Panc1 (cell line): Measurements from ENCODE around the gene CACNA2D3. TPM values are rescaled to one million over a fixed set of nuclear protein-coding genes. Genes with fewer than 3 reads are reported as not detected.

ENCODE experiments used
- ATAC-seq: fragments of 200-7000 bp; cut with Tn5 transposase; 2 replicates; pipeline ENCODE4 v1.9.1; 2020; ENCODE audit warnings: mild to moderate bottlenecking, moderate library complexity
- BruUV-seq: library from RNA; stranded (reverse); fragments of 400-500 nt; replicated peaks from 2 replicates; lab custom pipeline; 2021; lab: Mats Ljungman, UMichigan
- CTCF ChIA-PET: fragments of 300-600 bp; sonication (Branson Sonifier 250); formaldehyde crosslinking; loops from one replicate; lab custom pipeline; 2022; ENCODE audit warnings: antibody characterized with exemption; lab: Charles Lee
- POLR2A ChIA-PET: fragments of 300-600 bp; sonication (Branson Sonifier 250); formaldehyde crosslinking; loops from one replicate; lab custom pipeline; 2022; ENCODE audit warnings: antibody characterized with exemption; lab: Charles Lee
- DNase-seq: peaks from one replicate; pipeline ENCODE4 v3.0.0-alpha.2; 2010; ENCODE audit warnings: low read depth, low spot score
- H3K27ac ChIP-seq: 2 replicates; pipeline ENCODE4 v1.5.1; 2011; ENCODE audit warnings: mild to moderate bottlenecking, low read length, inconsistent platforms
- H3K27me3 ChIP-seq: fragments of 200-500 bp; sonication (Bioruptor generic); 2 replicates; pipeline ENCODE4 v1.6.0; 2014; ENCODE audit warnings: low read length, inconsistent platforms; ENCODE audit not compliant: control insufficient read depth, insufficient read depth
- H3K36me3 ChIP-seq: fragments of 200-500 bp; sonication (Bioruptor generic); 2 replicates; pipeline ENCODE4 v1.5.1; 2014; ENCODE audit warnings: inconsistent platforms, mild to moderate bottlenecking, low read length, moderate library complexity; ENCODE audit not compliant: control insufficient read depth, insufficient read depth
- H3K4me1 ChIP-seq: 2 replicates; pipeline ENCODE4 v1.5.1; 2011; ENCODE audit warnings: inconsistent platforms, mild to moderate bottlenecking, low read length, moderate library complexity; ENCODE audit not compliant: control insufficient read depth, insufficient read depth
- H3K4me3 ChIP-seq, 2 experiments: 2 replicates each; pipeline ENCODE4 v1.5.1; 2011 to 2012; ENCODE audit warnings: low read depth in 2 of 2, low read length in 2 of 2, mild to moderate bottlenecking in 2 of 2, inconsistent platforms in 1 of 2, moderate library complexity in 1 of 2
- H3K9me3 ChIP-seq: fragments of 200-500 bp; sonication (Bioruptor generic); 2 replicates; pipeline ENCODE4 v1.5.1; 2014; ENCODE audit warnings: low read depth, mild to moderate bottlenecking, inconsistent platforms, low read length, moderate library complexity; ENCODE audit not compliant: control insufficient read depth, insufficient read depth
- POLR2AphosphoS5 ChIP-seq: IDR thresholded peaks from 2 replicates; pipeline ENCODE4 v1.6.1; 2012; ENCODE audit warnings: mild to moderate bottlenecking, low read depth, low read length, moderate library complexity
- SIN3A ChIP-seq: IDR thresholded peaks from 2 replicates; pipeline ENCODE4 v1.6.1; 2012; ENCODE audit warnings: low read depth, mild to moderate bottlenecking, low read length, moderate library complexity, borderline replicate concordance; ENCODE audit not compliant: insufficient read depth
- TCF7L2 ChIP-seq: IDR thresholded peaks from 2 replicates; pipeline ENCODE4 v1.6.1; 2011; ENCODE audit warnings: mild to moderate bottlenecking, low read depth, low read length, inconsistent platforms
- in situ Hi-C: cut with HindIII; loops from 2 replicates; pipeline ENCODE4 v1.10.0; 2016; ENCODE audit warnings: low sequenced_read_pairs, low pct_unique_long_range_greater_than_20kb
- intact Hi-C: fragments of 100-400 bp; cut with micrococcal nuclease; formaldehyde crosslinking; loops from one replicate; pipeline ENCODE4 v1.10.0; 2022; ENCODE audit not compliant: unreplicated experiment
- total RNA-seq: library from RNA; stranded (reverse); gene quantifications from one replicate; pipeline ENCODE4 v1.2.1, GENCODE V29; 2021; ENCODE audit not compliant: unreplicated experiment
- TF ChIP-seq, protein P1 (sequence below): fragments of 450-650 bp; IDR thresholded peaks from 2 replicates; pipeline ENCODE4 v1.5.1; 2017; ENCODE audit warnings: mild to moderate bottlenecking
- TF ChIP-seq, protein P2 (sequence below), 2 experiments: IDR thresholded peaks; 2 replicates each; pipeline ENCODE4 v1.6.1; 2011 to 2012; ENCODE audit warnings: low read depth in 2 of 2, control low read depth in 1 of 2, low read length in 1 of 2, mild to moderate bottlenecking in 1 of 2, moderate library complexity in 1 of 2; ENCODE audit not compliant: insufficient read depth in 1 of 2

Gene CACNA2D3
- total RNA-seq, 1 experiment from 2014 or later: 0.41 TPM

DNA sequence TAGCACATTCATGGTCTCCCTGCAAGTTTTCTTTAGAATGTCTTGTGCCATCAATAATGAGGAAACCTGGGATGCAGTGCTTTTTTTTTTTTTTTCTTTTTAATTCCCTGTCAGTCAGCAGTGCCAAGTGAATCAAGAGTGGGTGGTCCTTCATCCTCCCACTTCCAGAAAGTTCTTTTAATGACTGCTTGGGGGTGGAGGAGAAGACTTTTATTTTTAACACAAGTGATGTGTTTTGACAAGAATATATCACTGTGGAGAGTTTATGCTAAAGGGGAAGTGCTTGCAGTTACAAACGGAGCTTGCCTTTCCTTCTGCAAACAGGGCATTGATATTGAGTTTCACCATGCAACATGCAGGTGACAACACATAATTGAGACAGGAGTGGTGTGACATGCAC, 69.7 kb downstream of the CACNA2D3 start:
- in situ Hi-C loops (no loop called here), intact Hi-C loops (no loop called here)
- POLR2A ChIA-PET: no interaction called here
- Histone ChIP-seq H3K4me3 (no peak overlapping the region), H3K9me3 (no peaks in the 10 kb centered on the region), H3K4me1 (no peaks in the 10 kb centered on the region), H3K27me3 (no peaks in the 10 kb centered on the region), H3K27ac (no peak overlapping the region), H3K36me3 (no peaks in the 10 kb centered on the region)
- DNase-seq (no peak), ATAC-seq (no peak)
- TF ChIP-seq POLR2AphosphoS5 (no peak), SIN3A (no peak), TCF7L2 (no peak)
- TF ChIP-seq, protein P1, sequence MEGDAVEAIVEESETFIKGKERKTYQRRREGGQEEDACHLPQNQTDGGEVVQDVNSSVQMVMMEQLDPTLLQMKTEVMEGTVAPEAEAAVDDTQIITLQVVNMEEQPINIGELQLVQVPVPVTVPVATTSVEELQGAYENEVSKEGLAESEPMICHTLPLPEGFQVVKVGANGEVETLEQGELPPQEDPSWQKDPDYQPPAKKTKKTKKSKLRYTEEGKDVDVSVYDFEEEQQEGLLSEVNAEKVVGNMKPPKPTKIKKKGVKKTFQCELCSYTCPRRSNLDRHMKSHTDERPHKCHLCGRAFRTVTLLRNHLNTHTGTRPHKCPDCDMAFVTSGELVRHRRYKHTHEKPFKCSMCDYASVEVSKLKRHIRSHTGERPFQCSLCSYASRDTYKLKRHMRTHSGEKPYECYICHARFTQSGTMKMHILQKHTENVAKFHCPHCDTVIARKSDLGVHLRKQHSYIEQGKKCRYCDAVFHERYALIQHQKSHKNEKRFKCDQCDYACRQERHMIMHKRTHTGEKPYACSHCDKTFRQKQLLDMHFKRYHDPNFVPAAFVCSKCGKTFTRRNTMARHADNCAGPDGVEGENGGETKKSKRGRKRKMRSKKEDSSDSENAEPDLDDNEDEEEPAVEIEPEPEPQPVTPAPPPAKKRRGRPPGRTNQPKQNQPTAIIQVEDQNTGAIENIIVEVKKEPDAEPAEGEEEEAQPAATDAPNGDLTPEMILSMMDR: no peak
- TF ChIP-seq, protein P2, sequence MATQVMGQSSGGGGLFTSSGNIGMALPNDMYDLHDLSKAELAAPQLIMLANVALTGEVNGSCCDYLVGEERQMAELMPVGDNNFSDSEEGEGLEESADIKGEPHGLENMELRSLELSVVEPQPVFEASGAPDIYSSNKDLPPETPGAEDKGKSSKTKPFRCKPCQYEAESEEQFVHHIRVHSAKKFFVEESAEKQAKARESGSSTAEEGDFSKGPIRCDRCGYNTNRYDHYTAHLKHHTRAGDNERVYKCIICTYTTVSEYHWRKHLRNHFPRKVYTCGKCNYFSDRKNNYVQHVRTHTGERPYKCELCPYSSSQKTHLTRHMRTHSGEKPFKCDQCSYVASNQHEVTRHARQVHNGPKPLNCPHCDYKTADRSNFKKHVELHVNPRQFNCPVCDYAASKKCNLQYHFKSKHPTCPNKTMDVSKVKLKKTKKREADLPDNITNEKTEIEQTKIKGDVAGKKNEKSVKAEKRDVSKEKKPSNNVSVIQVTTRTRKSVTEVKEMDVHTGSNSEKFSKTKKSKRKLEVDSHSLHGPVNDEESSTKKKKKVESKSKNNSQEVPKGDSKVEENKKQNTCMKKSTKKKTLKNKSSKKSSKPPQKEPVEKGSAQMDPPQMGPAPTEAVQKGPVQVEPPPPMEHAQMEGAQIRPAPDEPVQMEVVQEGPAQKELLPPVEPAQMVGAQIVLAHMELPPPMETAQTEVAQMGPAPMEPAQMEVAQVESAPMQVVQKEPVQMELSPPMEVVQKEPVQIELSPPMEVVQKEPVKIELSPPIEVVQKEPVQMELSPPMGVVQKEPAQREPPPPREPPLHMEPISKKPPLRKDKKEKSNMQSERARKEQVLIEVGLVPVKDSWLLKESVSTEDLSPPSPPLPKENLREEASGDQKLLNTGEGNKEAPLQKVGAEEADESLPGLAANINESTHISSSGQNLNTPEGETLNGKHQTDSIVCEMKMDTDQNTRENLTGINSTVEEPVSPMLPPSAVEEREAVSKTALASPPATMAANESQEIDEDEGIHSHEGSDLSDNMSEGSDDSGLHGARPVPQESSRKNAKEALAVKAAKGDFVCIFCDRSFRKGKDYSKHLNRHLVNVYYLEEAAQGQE (IDR thresholded peaks at IDR 0.05; ENCODE audit: insufficient read depth in 1 of 2, low read depth in 2 of 2, low read length in 1 of 2): no peak
- no TSS peak for BruUV-seq
- CTCF ChIA-PET: no interaction called here

DNA sequence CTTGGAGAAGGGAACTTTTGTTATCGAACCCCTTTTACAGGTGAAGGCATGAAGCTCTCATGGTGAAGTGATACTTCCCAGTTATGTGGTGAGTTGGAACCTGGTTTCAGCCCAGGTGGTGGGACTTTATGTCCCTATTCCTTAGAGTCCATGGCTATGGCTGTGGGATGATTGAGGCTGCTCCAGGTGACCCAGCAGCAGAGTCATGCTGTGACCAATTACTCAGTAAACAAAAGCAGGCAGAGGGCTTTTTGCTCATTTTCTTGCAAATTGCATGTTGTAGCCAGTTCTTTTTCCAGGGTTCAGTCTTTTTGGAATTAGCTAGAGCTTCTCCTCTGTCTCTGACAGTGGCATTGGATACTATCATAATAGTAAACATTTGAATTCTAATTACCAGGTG, 70.7 kb downstream of the CACNA2D3 start:
- TF ChIP-seq, protein P2 (IDR thresholded peaks at IDR 0.05; ENCODE audit: insufficient read depth in 1 of 2, low read depth in 2 of 2, low read length in 1 of 2): no peak
- TF ChIP-seq TCF7L2: no peak
- ATAC-seq (no peak), DNase-seq (no peak)
- ChIA-PET POLR2A (no interaction called here), CTCF (no interaction called here)
- Histone ChIP-seq H3K27me3 (no peaks in the 10 kb centered on the region), H3K27ac (no peak overlapping the region), H3K9me3 (no peaks in the 10 kb centered on the region), H3K4me1 (no peaks in the 10 kb centered on the region), H3K4me3 (no peak overlapping the region), H3K36me3 (no peaks in the 10 kb centered on the region)
- no TSS peak for BruUV-seq
- in situ Hi-C loops (no loop called here), intact Hi-C loops (no loop called here)
